Measurements from ENCODE around the gene CCDC149. TPM values are rescaled to one million over a fixed set of nuclear protein-coding genes. Genes with fewer than 3 reads are reported as not detected.

The CCDC149 gene
- total RNA-seq, 1 donor from 2014 or later = 5.7 TPM

GRCh38 chr4:24800325-24800895 lies 112.4 kb downstream of the CCDC149 start:
- Histone ChIP-seq H3K4me1 (ENCODE audit: control insufficient read depth in 3 of 3, insufficient read depth in 3 of 3, low read length in 3 of 3) (peaks cover 19 to 22% (median 20%) of the 10 kb centered on the region in 3 donors), H3K4me3 (ENCODE audit: low read length in 3 of 3) (peak overlapping the region; percentile 9 to 56 (median 56)), H3K9me3 (ENCODE audit: control insufficient read depth in 3 of 3, low read length in 3 of 3) (no peaks in the 10 kb centered on the region), H3K36me3 (ENCODE audit: control insufficient read depth in 3 of 3, insufficient read depth in 3 of 3, low read length in 3 of 3) (no peaks in the 10 kb centered on the region), H3K27ac (ENCODE audit: low read depth, low read length) (no peak overlapping the region), H3K9ac (ENCODE audit: low read depth in 1 of 3, low read length in 3 of 3) (peak overlapping the region; percentile 23 to 60 (median 34)), H3K27me3 (ENCODE audit: control insufficient read depth in 3 of 3, insufficient read depth in 3 of 3, low read length in 3 of 3) (peaks cover 10 to 22% (median 10%) of the 10 kb centered on the region in 3 donors)

GRCh38 chr4:24799544-24800324 lies 113.1 kb downstream of the CCDC149 start:
- peak overlapping the region in 1 of 3 donors; percentile 60 for H3K9ac ChIP-seq (ENCODE audit: low read depth in 1 of 3, low read length in 3 of 3)

GRCh38 chr4:24799196-24799543 lies 113.7 kb downstream of the CCDC149 start:
- H3K4me3 ChIP-seq (ENCODE audit: low read length in 3 of 3) = no peak overlapping the region
- no peaks in the 10 kb centered on the region for H3K36me3 ChIP-seq (ENCODE audit: control insufficient read depth in 3 of 3, insufficient read depth in 3 of 3, low read length in 3 of 3)
- no peak overlapping the region for H3K27ac ChIP-seq (ENCODE audit: low read depth, low read length)
- H3K27me3 ChIP-seq (ENCODE audit: control insufficient read depth in 3 of 3, insufficient read depth in 3 of 3, low read length in 3 of 3) = peaks cover 10 to 22% (median 10%) of the 10 kb centered on the region in 3 donors
- H3K9ac ChIP-seq (ENCODE audit: low read depth in 1 of 3, low read length in 3 of 3) = no peak overlapping the region
- H3K4me1 ChIP-seq (ENCODE audit: control insufficient read depth in 3 of 3, insufficient read depth in 3 of 3, low read length in 3 of 3) = peaks cover 31 to 34% (median 32%) of the 10 kb centered on the region in 3 donors
- H3K9me3 ChIP-seq (ENCODE audit: control insufficient read depth in 3 of 3, low read length in 3 of 3) = no peaks in the 10 kb centered on the region

More at GRCh38 chr4:24799544-24800324, 113.1 kb downstream of the CCDC149 start:
- no peaks in the 10 kb centered on the region for H3K36me3 ChIP-seq (ENCODE audit: control insufficient read depth in 3 of 3, insufficient read depth in 3 of 3, low read length in 3 of 3)
- peaks cover 10 to 22% (median 10%) of the 10 kb centered on the region in 3 donors for H3K27me3 ChIP-seq (ENCODE audit: control insufficient read depth in 3 of 3, insufficient read depth in 3 of 3, low read length in 3 of 3)
- H3K9me3 ChIP-seq (ENCODE audit: control insufficient read depth in 3 of 3, low read length in 3 of 3) = no peaks in the 10 kb centered on the region
- no peak overlapping the region for H3K27ac ChIP-seq (ENCODE audit: low read depth, low read length)
- peak overlapping the region; percentile 9 to 35 (median 17) for H3K4me3 ChIP-seq (ENCODE audit: low read length in 3 of 3)
- H3K4me1 ChIP-seq (ENCODE audit: control insufficient read depth in 3 of 3, insufficient read depth in 3 of 3, low read length in 3 of 3) = peaks cover 25 to 28% (median 27%) of the 10 kb centered on the region in 3 donors

- Histone ChIP-seq H3K27me3 (ENCODE audit: control insufficient read depth in 3 of 3, insufficient read depth in 3 of 3, low read length in 3 of 3) (peaks cover 10 to 22% (median 10%) of the 10 kb centered on the region in 3 donors), H3K36me3 (ENCODE audit: control insufficient read depth in 3 of 3, insufficient read depth in 3 of 3, low read length in 3 of 3) (no peaks in the 10 kb centered on the region), H3K4me1 (ENCODE audit: control insufficient read depth in 3 of 3, insufficient read depth in 3 of 3, low read length in 3 of 3) (peaks cover 32 to 40% (median 33%) of the 10 kb centered on the region in 3 donors), H3K9ac (ENCODE audit: low read depth in 1 of 3, low read length in 3 of 3) (no peak overlapping the region), H3K9me3 (ENCODE audit: control insufficient read depth in 3 of 3, low read length in 3 of 3) (no peaks in the 10 kb centered on the region), H3K4me3 (ENCODE audit: low read length in 3 of 3) (no peak overlapping the region), H3K27ac (ENCODE audit: low read depth, low read length) (no peak overlapping the region)
Observed at GRCh38 chr4:24798036-24798610, 114.7 kb downstream of the CCDC149 start.

GRCh38 chr4:24796620-24797019 lies 116.2 kb downstream of the CCDC149 start:
- no peak overlapping the region for H3K4me3 ChIP-seq (ENCODE audit: low read length in 3 of 3)
- H3K36me3 ChIP-seq (ENCODE audit: control insufficient read depth in 3 of 3, insufficient read depth in 3 of 3, low read length in 3 of 3) = no peaks in the 10 kb centered on the region
- no peaks in the 10 kb centered on the region for H3K9me3 ChIP-seq (ENCODE audit: control insufficient read depth in 3 of 3, low read length in 3 of 3)
- peaks cover 10 to 22% (median 10%) of the 10 kb centered on the region in 3 donors for H3K27me3 ChIP-seq (ENCODE audit: control insufficient read depth in 3 of 3, insufficient read depth in 3 of 3, low read length in 3 of 3)
- peaks cover 28 to 35% (median 29%) of the 10 kb centered on the region in 3 donors for H3K4me1 ChIP-seq (ENCODE audit: control insufficient read depth in 3 of 3, insufficient read depth in 3 of 3, low read length in 3 of 3)
- no peak overlapping the region for H3K9ac ChIP-seq (ENCODE audit: low read depth in 1 of 3, low read length in 3 of 3)
- no peak overlapping the region for H3K27ac ChIP-seq (ENCODE audit: low read depth, low read length)

GRCh38 chr4:24795666-24796381 lies 117.0 kb downstream of the CCDC149 start:
- Histone ChIP-seq H3K9me3 (ENCODE audit: control insufficient read depth in 3 of 3, low read length in 3 of 3) (no peaks in the 10 kb centered on the region), H3K4me1 (ENCODE audit: control insufficient read depth in 3 of 3, insufficient read depth in 3 of 3, low read length in 3 of 3) (peaks cover 20 to 27% (median 23%) of the 10 kb centered on the region in 3 donors), H3K27ac (ENCODE audit: low read depth, low read length) (peak overlapping the region; percentile 71), H3K27me3 (ENCODE audit: control insufficient read depth in 3 of 3, insufficient read depth in 3 of 3, low read length in 3 of 3) (peaks cover 10 to 22% (median 10%) of the 10 kb centered on the region in 3 donors), H3K4me3 (ENCODE audit: low read length in 3 of 3) (peak overlapping the region; percentile 51 to 69 (median 66)), H3K9ac (ENCODE audit: low read depth in 1 of 3, low read length in 3 of 3) (peak overlapping the region; percentile 64 to 69 (median 68)), H3K36me3 (ENCODE audit: control insufficient read depth in 3 of 3, insufficient read depth in 3 of 3, low read length in 3 of 3) (no peaks in the 10 kb centered on the region)

- no peaks in the 10 kb centered on the region for H3K36me3 ChIP-seq (ENCODE audit: control insufficient read depth in 3 of 3, insufficient read depth in 3 of 3, low read length in 3 of 3)
- peak within 1 kb of the TSS; percentile 51 to 69 (median 66) for H3K4me3 ChIP-seq (ENCODE audit: low read length in 3 of 3)
- H3K9ac ChIP-seq (ENCODE audit: low read depth in 1 of 3, low read length in 3 of 3) = peak within 1 kb of the TSS; percentile 64 to 69 (median 68)
- peaks cover 15 to 24% (median 20%) of the 10 kb centered on the region in 3 donors for H3K4me1 ChIP-seq (ENCODE audit: control insufficient read depth in 3 of 3, insufficient read depth in 3 of 3, low read length in 3 of 3)
- H3K27ac ChIP-seq (ENCODE audit: low read depth, low read length) = peak within 1 kb of the TSS; percentile 71
- H3K9me3 ChIP-seq (ENCODE audit: control insufficient read depth in 3 of 3, low read length in 3 of 3) = no peaks in the 10 kb centered on the region
- H3K27me3 ChIP-seq (ENCODE audit: control insufficient read depth in 3 of 3, insufficient read depth in 3 of 3, low read length in 3 of 3) = peaks cover 9 to 18% (median 10%) of the 10 kb centered on the region in 3 donors
Observed at GRCh38 chr4:24794916-24795665, 117.8 kb downstream of the CCDC149 start, which contains the start of gene SOD3. Gene SOD3 (plus strand): TSS chr4:24795573. CDS start chr4:24799522, 3,949 bp downstream.

GRCh38 chr4:24794480-24794879 lies 118.4 kb downstream of the CCDC149 start:
- Histone ChIP-seq H3K9ac (ENCODE audit: low read depth in 1 of 3, low read length in 3 of 3) (peak overlapping the region; percentile 64 to 69 (median 68)), H3K36me3 (ENCODE audit: control insufficient read depth in 3 of 3, insufficient read depth in 3 of 3, low read length in 3 of 3) (no peaks in the 10 kb centered on the region), H3K9me3 (ENCODE audit: control insufficient read depth in 3 of 3, low read length in 3 of 3) (no peaks in the 10 kb centered on the region), H3K27ac (ENCODE audit: low read depth, low read length) (peak overlapping the region; percentile 71), H3K27me3 (ENCODE audit: control insufficient read depth in 3 of 3, insufficient read depth in 3 of 3, low read length in 3 of 3) (peaks cover 3 to 12% (median 6%) of the 10 kb centered on the region in 3 donors), H3K4me1 (ENCODE audit: control insufficient read depth in 3 of 3, insufficient read depth in 3 of 3, low read length in 3 of 3) (peaks cover 15 to 20% (median 20%) of the 10 kb centered on the region in 3 donors), H3K4me3 (ENCODE audit: low read length in 3 of 3) (peak overlapping the region; percentile 51 to 69 (median 66))

- peaks cover 0 to 8% (median 1%) of the 10 kb centered on the region in 3 donors for H3K27me3 ChIP-seq (ENCODE audit: control insufficient read depth in 3 of 3, insufficient read depth in 3 of 3, low read length in 3 of 3)
- peaks cover 15 to 20% (median 18%) of the 10 kb centered on the region in 3 donors for H3K4me1 ChIP-seq (ENCODE audit: control insufficient read depth in 3 of 3, insufficient read depth in 3 of 3, low read length in 3 of 3)
- no peaks in the 10 kb centered on the region for H3K36me3 ChIP-seq (ENCODE audit: control insufficient read depth in 3 of 3, insufficient read depth in 3 of 3, low read length in 3 of 3)
- peak overlapping the region in 1 of 3 donors; percentile 19 for H3K9ac ChIP-seq (ENCODE audit: low read depth in 1 of 3, low read length in 3 of 3)
- peak overlapping the region in 2 of 3 donors; percentile 24 to 37 for H3K4me3 ChIP-seq (ENCODE audit: low read length in 3 of 3)
- H3K27ac ChIP-seq (ENCODE audit: low read depth, low read length) = peak overlapping the region; percentile 71
- H3K9me3 ChIP-seq (ENCODE audit: control insufficient read depth in 3 of 3, low read length in 3 of 3) = no peaks in the 10 kb centered on the region
Observed at GRCh38 chr4:24794051-24794450, 118.8 kb downstream of the CCDC149 start.

All from skeletal muscle tissue (tissue), 4 donors.